WI38 (cell line): Measurements from ENCODE around the gene MZT2A.
"Not testable (repeated sequence)": the region's sequence is repeated elsewhere in the genome, so short reads cannot be mapped to it uniquely, and the experiment has no call there.

Experiments
- H3K4me3 ChIP-seq: 2 replicates; pipeline ENCODE4 v1.5.1; 2011; ENCODE audit warnings: low read depth, mild to moderate bottlenecking, control low read depth, low read length
- CTCF ChIP-seq: IDR thresholded peaks from 2 replicates; pipeline ENCODE4 v1.5.1; 2012; ENCODE audit warnings: low read depth, mild to moderate bottlenecking, control low read depth, low read length

Gene MZT2A

GRCh38 chr2:131492015-131492417, at the start of gene MZT2A:
Gene MZT2A (minus strand): TSS chr2:131492397. CDS start chr2:131492376, 21 bp downstream.
- peak within 1 kb of the TSS; percentile 94 for H3K4me3 ChIP-seq

- not testable (repeated sequence) for H3K4me3 ChIP-seq
Measured at GRCh38 chr2:131538856-131539255, 46.7 kb upstream of the MZT2A start.

- H3K4me3 ChIP-seq, result not testable (repeated sequence)
Measured at GRCh38 chr2:131536841-131537240, 44.6 kb upstream of the MZT2A start.

GRCh38 chr2:131535951-131536826, 44.0 kb upstream of the MZT2A start:
- H3K4me3 ChIP-seq, result not testable (repeated sequence)

- no peak for TF ChIP-seq CTCF
- no peak overlapping the region for H3K4me3 ChIP-seq
Measured at GRCh38 chr2:131535526-131535925, 43.3 kb upstream of the MZT2A start.

- not testable (repeated sequence) for H3K4me3 ChIP-seq
Measured at GRCh38 chr2:131534965-131535364, 42.8 kb upstream of the MZT2A start.

- H3K4me3 ChIP-seq, result not testable (repeated sequence)
Measured at GRCh38 chr2:131534317-131534672, 42.1 kb upstream of the MZT2A start.

GRCh38 chr2:131533609-131534316, 41.6 kb upstream of the MZT2A start:
- H3K4me3 ChIP-seq, result not testable (repeated sequence)

- not testable (repeated sequence) for H3K4me3 ChIP-seq
Measured at GRCh38 chr2:131532723-131533608, 40.8 kb upstream of the MZT2A start.

GRCh38 chr2:131531547-131532185, 39.5 kb upstream of the MZT2A start:
- H3K4me3 ChIP-seq, result not testable (repeated sequence)

GRCh38 chr2:131530626-131531344, 38.6 kb upstream of the MZT2A start:
- H3K4me3 ChIP-seq, result not testable (repeated sequence)

GRCh38 chr2:131529864-131530445, 37.8 kb upstream of the MZT2A start:
- not testable (repeated sequence) for H3K4me3 ChIP-seq

- H3K4me3 ChIP-seq, result not testable (repeated sequence)
Measured at GRCh38 chr2:131528981-131529863, 37.0 kb upstream of the MZT2A start.

- H3K4me3 ChIP-seq, result peak within 1 kb of the TSS; percentile 40
Measured at GRCh38 chr2:131527131-131528001, 35.2 kb upstream of the MZT2A start, which contains the start of gene CCDC74A. Gene CCDC74A (plus strand): TSS chr2:131527888. CDS start chr2:131527971, 83 bp downstream.

GRCh38 chr2:131525256-131525655, 33.1 kb upstream of the MZT2A start:
- H3K4me3 ChIP-seq, result not testable (repeated sequence)
